K562 treated with DMSO at 1 percent for 24 hours (cell line): Measurements from ENCODE around the gene DCAF12. TPM values are rescaled to one million over a fixed set of nuclear protein-coding genes. Genes with fewer than 3 reads are reported as not detected.

Experiments
- total RNA-seq: library from RNA; unstranded; fragments of 300-600 nt; gene quantifications from 2 replicates; pipeline ENCODE4 v1.2.3, GENCODE V29; 2022; ENCODE audit warnings: low read depth; ENCODE audit not compliant: insufficient read depth

DCAF12 gene
- 27.0 and 27.4 TPM in 2 replicates for total RNA-seq

GRCh38 chr9:34126207-34127034, at the start of gene DCAF12:
DCAF12 (minus strand) TSS chr9:34126698; CDS start chr9:34126431, 267 bp downstream.

GRCh38 chr9:34048727-34049629, 77.5 kb downstream of the DCAF12 start, which contains the start of gene UBAP2:
UBAP2 (minus strand) TSS chr9:34048887; CDS start chr9:34017148, 31,739 bp downstream.

Other genes with a start within 250 kb of the DCAF12 start
- 30.9 and 34.1 TPM in 2 replicates for gene UBAP2, start 77.8 kb downstream of the DCAF12 start, total RNA-seq
- gene UBAP1, start 52.3 kb upstream of the DCAF12 start, total RNA-seq = 22.4 and 24.5 TPM in 2 replicates
- 4.2 and 4.6 TPM in 2 replicates for gene KIF24, start 202.6 kb upstream of the DCAF12 start, total RNA-seq
- gene NUDT2, start 202.9 kb upstream of the DCAF12 start, total RNA-seq = 13.5 and 14.4 TPM in 2 replicates